ENCODE measurements around the gene RBM39. TPM values are rescaled to one million over a fixed set of nuclear protein-coding genes. Genes with fewer than 3 reads are reported as not detected.
"Not testable (repeated sequence)": the region's sequence is repeated elsewhere in the genome, so short reads cannot be mapped to it uniquely, and the experiment has no call there.

RBM39 gene
- total RNA-seq, 3 donors from 2014 or later = 226 to 303 (median 300) TPM

DNA sequence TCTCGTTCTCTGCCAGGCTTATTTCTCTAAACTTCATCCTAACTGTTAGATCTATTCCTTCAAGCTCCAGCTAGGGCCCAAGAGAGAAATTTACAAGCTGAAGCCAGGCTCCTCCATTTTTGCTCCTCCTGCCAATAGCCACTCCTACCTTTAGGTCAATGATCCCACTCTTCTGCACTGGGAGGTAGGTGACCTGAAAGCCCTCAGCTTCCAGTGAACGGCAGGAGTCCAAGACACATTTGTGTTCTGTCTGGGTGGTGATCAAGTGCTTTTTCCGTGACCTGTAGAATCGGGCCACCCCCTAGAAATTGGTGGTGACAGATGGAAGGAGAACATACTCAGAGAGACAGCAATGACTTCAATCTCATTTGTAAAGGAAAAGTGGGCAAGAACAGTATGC, 51.8 kb downstream of the RBM39 start:
- no peak for ATAC-seq

DNA sequence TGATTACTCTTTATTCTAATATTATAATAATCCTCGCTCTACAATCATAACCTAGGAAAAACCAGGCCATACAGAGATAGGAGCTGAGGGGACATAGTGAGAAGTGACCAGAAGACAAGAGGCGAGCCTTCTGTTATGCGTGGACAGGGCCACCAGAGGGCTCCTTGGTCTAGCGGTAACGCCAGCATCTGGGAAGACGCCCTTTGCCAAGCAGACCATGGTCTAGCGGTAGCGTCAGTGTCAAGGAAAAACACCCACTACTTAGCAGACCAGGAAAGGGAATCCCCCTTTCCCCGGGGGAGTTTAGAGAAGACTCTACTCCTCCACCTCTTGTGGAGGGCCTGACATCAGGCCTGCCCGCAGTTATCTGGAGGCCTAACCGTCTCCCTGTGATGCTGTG, 55.2 kb downstream of the RBM39 start:
- H3K36me3 ChIP-seq (ENCODE audit: low read depth); ATAC-seq; intact Hi-C loops (cut with DNase I, micrococcal nuclease); DNase-seq; H3K4me1 ChIP-seq (ENCODE audit: low read depth); H3K9me3 ChIP-seq; H3K4me3 ChIP-seq: not testable (repeated sequence)

More for the DNA sequence above, 51.8 kb downstream of the RBM39 start:
- H3K4me1 ChIP-seq (ENCODE audit: low read depth) = no peaks in the 10 kb centered on the region
- TF ChIP-seq, protein P1, sequence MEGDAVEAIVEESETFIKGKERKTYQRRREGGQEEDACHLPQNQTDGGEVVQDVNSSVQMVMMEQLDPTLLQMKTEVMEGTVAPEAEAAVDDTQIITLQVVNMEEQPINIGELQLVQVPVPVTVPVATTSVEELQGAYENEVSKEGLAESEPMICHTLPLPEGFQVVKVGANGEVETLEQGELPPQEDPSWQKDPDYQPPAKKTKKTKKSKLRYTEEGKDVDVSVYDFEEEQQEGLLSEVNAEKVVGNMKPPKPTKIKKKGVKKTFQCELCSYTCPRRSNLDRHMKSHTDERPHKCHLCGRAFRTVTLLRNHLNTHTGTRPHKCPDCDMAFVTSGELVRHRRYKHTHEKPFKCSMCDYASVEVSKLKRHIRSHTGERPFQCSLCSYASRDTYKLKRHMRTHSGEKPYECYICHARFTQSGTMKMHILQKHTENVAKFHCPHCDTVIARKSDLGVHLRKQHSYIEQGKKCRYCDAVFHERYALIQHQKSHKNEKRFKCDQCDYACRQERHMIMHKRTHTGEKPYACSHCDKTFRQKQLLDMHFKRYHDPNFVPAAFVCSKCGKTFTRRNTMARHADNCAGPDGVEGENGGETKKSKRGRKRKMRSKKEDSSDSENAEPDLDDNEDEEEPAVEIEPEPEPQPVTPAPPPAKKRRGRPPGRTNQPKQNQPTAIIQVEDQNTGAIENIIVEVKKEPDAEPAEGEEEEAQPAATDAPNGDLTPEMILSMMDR (IDR thresholded peaks at IDR 0.05) = no peak
- no peak overlapping the region for H3K4me3 ChIP-seq
- no peaks in the 10 kb centered on the region for H3K36me3 ChIP-seq (ENCODE audit: low read depth)
- no peaks in the 10 kb centered on the region for H3K9me3 ChIP-seq
- intact Hi-C loops (cut with DNase I, micrococcal nuclease) = no loop called here
- no peak for DNase-seq

DNA sequence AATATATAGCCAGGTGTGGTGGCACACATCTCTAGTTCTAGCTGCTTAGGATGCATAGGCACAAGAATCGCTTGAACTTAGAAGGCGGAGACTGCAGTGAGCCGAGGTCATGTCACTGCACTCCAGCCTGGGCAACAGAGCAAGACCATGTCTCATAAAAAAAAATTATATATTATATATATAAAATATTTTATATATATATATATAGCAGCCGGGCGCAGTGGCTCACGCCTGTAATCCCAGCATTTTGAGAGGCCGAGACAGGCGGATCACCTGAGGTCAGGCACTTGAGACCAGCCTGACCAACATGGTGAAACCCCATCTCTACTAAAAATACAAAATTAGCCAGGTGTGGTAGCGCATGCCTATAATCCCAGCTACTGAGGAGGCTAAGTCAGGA, 56.7 kb downstream of the RBM39 start:
- H3K9me3 ChIP-seq; DNase-seq; ATAC-seq; H3K4me1 ChIP-seq (ENCODE audit: low read depth); H3K4me3 ChIP-seq; intact Hi-C loops (cut with DNase I, micrococcal nuclease); H3K36me3 ChIP-seq (ENCODE audit: low read depth): not testable (repeated sequence)

DNA sequence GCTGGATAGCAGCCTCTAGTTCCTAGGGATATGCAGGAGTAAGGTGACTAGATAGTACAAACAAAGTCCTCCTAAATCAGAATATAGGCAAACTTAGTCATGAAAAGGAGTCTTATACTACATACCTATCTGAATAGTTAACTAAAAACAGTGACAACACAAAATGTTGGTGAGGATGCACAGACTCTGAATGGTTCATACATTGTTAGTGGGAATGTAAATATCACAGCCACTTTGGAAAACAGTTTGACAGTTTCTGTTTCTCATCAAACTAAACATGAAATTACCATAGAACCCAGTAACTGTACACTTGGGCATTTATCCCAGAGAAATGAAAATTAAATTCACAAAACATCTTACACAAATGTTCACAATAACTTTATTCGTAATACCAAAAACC, 60.1 kb downstream of the RBM39 start:
- Histone ChIP-seq H3K9me3 (no peaks in the 10 kb centered on the region), H3K36me3 (ENCODE audit: low read depth) (no peaks in the 10 kb centered on the region), H3K4me1 (ENCODE audit: low read depth) (no peaks in the 10 kb centered on the region), H3K4me3 (no peak overlapping the region)
- DNase-seq (no peak), ATAC-seq (no peak)
- intact Hi-C loops (cut with DNase I, micrococcal nuclease) = no loop called here
- TF ChIP-seq, protein P1 (IDR thresholded peaks at IDR 0.05) = no peak

DNA sequence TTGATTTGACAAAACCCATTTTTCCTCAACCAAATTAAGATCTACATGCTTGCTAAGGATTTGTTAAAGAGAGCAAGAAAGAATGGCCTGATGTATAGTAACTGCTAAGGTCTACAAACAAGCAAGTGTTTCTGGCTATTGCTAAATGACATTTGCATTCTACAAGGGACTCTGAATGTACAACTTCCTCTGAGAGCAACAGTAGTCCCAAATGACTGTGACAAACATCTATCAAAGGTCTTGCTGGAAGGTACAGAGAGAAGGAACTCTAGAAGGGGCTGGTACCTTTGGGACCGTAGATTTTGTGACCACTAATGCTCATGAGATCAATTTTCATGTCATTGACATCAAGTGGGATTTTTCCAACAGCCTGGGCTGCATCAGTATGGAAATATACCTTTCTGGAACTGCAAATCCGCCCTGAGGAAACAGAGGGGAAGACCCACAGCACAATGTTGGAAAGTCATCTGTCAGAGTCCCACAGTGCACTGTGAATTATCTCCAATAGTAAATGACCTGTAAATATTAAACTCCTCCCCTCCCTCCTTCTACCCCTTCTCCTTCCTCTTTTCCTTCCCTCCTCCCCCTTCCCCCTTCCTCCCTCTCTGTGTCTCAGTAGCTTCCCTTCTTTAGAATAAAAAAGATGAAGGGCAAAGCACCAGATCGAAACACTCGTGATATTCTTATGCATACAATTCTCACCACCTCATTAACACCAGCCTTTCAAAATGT, 61.4 kb downstream of the RBM39 start:
- DNase-seq (no peak), ATAC-seq (no peak)
- intact Hi-C loops (cut with DNase I, micrococcal nuclease) = no loop called here
- TF ChIP-seq, protein P1 (IDR thresholded peaks at IDR 0.05) = no peak
- Histone ChIP-seq H3K36me3 (ENCODE audit: low read depth) (no peaks in the 10 kb centered on the region), H3K4me1 (ENCODE audit: low read depth) (no peaks in the 10 kb centered on the region), H3K9me3 (no peaks in the 10 kb centered on the region), H3K4me3 (no peak overlapping the region)

DNA sequence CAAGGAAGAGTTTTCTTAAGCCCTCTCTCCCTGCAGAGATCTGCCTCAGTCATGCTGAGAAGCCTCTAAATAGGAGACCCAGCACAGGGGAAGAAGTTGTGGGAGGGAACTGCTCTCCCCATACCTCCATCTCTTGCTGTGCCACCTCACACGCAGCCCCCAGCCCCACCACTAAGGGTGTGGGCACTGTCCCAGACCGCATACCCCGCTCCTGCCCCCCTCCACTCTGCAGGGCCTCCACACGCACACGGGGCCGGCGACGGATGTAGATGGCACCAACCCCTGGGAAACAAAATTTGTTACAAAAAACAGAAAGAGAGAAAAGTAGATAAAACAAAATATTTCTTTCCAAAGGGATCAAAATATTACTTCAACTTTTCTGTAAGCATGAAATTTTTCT, 67.1 kb downstream of the RBM39 start:
- Histone ChIP-seq H3K9me3 (no peaks in the 10 kb centered on the region), H3K4me3 (no peak overlapping the region), H3K36me3 (ENCODE audit: low read depth) (no peaks in the 10 kb centered on the region), H3K4me1 (ENCODE audit: low read depth) (no peaks in the 10 kb centered on the region)
- intact Hi-C loops (cut with DNase I, micrococcal nuclease) = no loop called here
- no peak for DNase-seq
- TF ChIP-seq, protein P1 (IDR thresholded peaks at IDR 0.05) = no peak
- ATAC-seq = no peak

DNA sequence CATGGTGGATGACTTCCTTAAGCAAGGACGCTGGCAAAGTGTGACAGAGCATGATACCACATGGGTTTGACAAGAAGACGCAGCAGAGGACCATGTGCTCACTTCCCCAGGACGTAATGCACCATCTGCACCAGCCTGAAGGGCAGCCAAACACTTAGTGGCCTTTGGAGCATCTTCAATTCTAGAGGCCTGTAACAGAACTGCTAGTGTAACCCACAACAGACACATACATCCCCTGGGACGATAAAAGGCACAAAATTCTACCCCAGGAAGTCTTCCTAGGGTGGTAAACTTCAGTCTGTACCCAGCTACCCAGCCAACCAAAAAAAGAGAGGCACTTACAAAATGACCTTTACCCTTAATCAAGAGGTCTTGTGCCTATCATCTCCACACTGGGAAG, 68.2 kb downstream of the RBM39 start:
- Histone ChIP-seq H3K9me3 (no peaks in the 10 kb centered on the region), H3K36me3 (ENCODE audit: low read depth) (no peaks in the 10 kb centered on the region), H3K4me3 (no peak overlapping the region), H3K4me1 (ENCODE audit: low read depth) (no peaks in the 10 kb centered on the region)
- intact Hi-C loops (cut with DNase I, micrococcal nuclease) = no loop called here
- ATAC-seq = no peak
- TF ChIP-seq, protein P1 (IDR thresholded peaks at IDR 0.05) = no peak
- no peak for DNase-seq
